Progenitor cell of endocrine pancreas (in vitro differentiated cells): ENCODE data around the gene TPBG. TPM values are rescaled to one million over a fixed set of nuclear protein-coding genes. Genes with fewer than 3 reads are reported as not detected.

Experiments
- DNase-seq: peaks from one replicate; pipeline ENCODE4 v3.0.0; 2021; ENCODE audit warnings: low spot score; ENCODE audit not compliant: unreplicated experiment
- H3K27ac Mint-ChIP-seq: 2 replicates; pipeline ENCODE4 v1.8.0; 2021; ENCODE audit warnings: mild to moderate bottlenecking, moderate library complexity, mixed read lengths
- H3K27me3 Mint-ChIP-seq: 2 replicates; pipeline ENCODE4 v1.8.0; 2021; ENCODE audit warnings: mixed read lengths
- H3K36me3 Mint-ChIP-seq: 2 replicates; pipeline ENCODE4 v1.8.0; 2022; ENCODE audit warnings: mixed read lengths; ENCODE audit not compliant: insufficient read depth
- H3K4me1 Mint-ChIP-seq: 2 replicates; pipeline ENCODE4 v1.8.0; 2021; ENCODE audit warnings: low read depth, mixed read lengths
- H3K4me3 Mint-ChIP-seq: 2 replicates; pipeline ENCODE4 v1.8.0; 2021; ENCODE audit warnings: low read depth, mild to moderate bottlenecking, moderate library complexity, mixed read lengths
- H3K9me3 Mint-ChIP-seq: 2 replicates; pipeline ENCODE4 v1.8.0; 2021; ENCODE audit warnings: low read depth, mixed read lengths
- total RNA-seq: library from RNA; stranded (reverse); gene quantifications from 2 replicates; pipeline ENCODE4 v1.2.1, GENCODE V29; 2021
- TF ChIP-seq, protein P1 (sequence below): fragments of 200-600 bp; sonication (generic); IDR thresholded peaks from one replicate; pipeline ENCODE4 v1.5.0; 2021; ENCODE audit warnings: antibody characterized with exemption, mild to moderate bottlenecking; ENCODE audit not compliant: unreplicated experiment

Gene TPBG
- total RNA-seq, 1 donor from 2014 or later: 32.0 TPM

GRCh38 chr6:82376636-82377035, 13.0 kb downstream of the TPBG start:
- Mint-ChIP-seq H3K9me3 (peaks cover 16% of the 10 kb centered on the region), H3K4me3 (no peak overlapping the region), H3K27ac (no peak overlapping the region), H3K4me1 (peaks cover 1% of the 10 kb centered on the region), H3K36me3 (peaks cover 9% of the 10 kb centered on the region), H3K27me3 (no peaks in the 10 kb centered on the region)
- no peak for DNase-seq
- TF ChIP-seq, protein P1, sequence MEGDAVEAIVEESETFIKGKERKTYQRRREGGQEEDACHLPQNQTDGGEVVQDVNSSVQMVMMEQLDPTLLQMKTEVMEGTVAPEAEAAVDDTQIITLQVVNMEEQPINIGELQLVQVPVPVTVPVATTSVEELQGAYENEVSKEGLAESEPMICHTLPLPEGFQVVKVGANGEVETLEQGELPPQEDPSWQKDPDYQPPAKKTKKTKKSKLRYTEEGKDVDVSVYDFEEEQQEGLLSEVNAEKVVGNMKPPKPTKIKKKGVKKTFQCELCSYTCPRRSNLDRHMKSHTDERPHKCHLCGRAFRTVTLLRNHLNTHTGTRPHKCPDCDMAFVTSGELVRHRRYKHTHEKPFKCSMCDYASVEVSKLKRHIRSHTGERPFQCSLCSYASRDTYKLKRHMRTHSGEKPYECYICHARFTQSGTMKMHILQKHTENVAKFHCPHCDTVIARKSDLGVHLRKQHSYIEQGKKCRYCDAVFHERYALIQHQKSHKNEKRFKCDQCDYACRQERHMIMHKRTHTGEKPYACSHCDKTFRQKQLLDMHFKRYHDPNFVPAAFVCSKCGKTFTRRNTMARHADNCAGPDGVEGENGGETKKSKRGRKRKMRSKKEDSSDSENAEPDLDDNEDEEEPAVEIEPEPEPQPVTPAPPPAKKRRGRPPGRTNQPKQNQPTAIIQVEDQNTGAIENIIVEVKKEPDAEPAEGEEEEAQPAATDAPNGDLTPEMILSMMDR: no peak

GRCh38 chr6:82380566-82381185, 17.1 kb downstream of the TPBG start:
- Mint-ChIP-seq H3K27me3 (no peaks in the 10 kb centered on the region), H3K27ac (no peak overlapping the region), H3K4me1 (peaks cover 4% of the 10 kb centered on the region), H3K36me3 (peaks cover 7% of the 10 kb centered on the region), H3K9me3 (peaks cover 15% of the 10 kb centered on the region), H3K4me3 (no peak overlapping the region)
- TF ChIP-seq, protein P1: no peak
- no peak for DNase-seq

GRCh38 chr6:82381278-82381677, 17.7 kb downstream of the TPBG start:
- Mint-ChIP-seq H3K36me3 (peaks cover 7% of the 10 kb centered on the region), H3K9me3 (peaks cover 12% of the 10 kb centered on the region), H3K4me1 (peaks cover 5% of the 10 kb centered on the region), H3K27ac (no peak overlapping the region), H3K27me3 (no peaks in the 10 kb centered on the region), H3K4me3 (no peak overlapping the region)
- no peak for DNase-seq
- TF ChIP-seq, protein P1: no peak

- Mint-ChIP-seq H3K4me1 (peaks cover 5% of the 10 kb centered on the region), H3K27me3 (no peaks in the 10 kb centered on the region), H3K36me3 (no peaks in the 10 kb centered on the region), H3K4me3 (no peak overlapping the region), H3K9me3 (no peaks in the 10 kb centered on the region), H3K27ac (no peak overlapping the region)
- TF ChIP-seq, protein P1: no peak
- DNase-seq: no peak
These were observed 21.5 kb downstream of the TPBG start for GRCh38 chr6:82385102-82385501.

GRCh38 chr6:82385546-82385945, 21.9 kb downstream of the TPBG start:
- no peaks in the 10 kb centered on the region for H3K27me3 Mint-ChIP-seq
- H3K27ac Mint-ChIP-seq: no peak overlapping the region
- H3K36me3 Mint-ChIP-seq: no peaks in the 10 kb centered on the region
- H3K4me1 Mint-ChIP-seq: peaks cover 5% of the 10 kb centered on the region
- H3K9me3 Mint-ChIP-seq: no peaks in the 10 kb centered on the region
- DNase-seq: no peak
- TF ChIP-seq, protein P1: no peak
- no peak overlapping the region for H3K4me3 Mint-ChIP-seq
